Inferior parietal cortex (tissue), 1 donor: ENCODE results near the gene LBHD1.
"Not testable (repeated sequence)": the region's sequence is repeated elsewhere in the genome, so short reads cannot be mapped to it uniquely, and the experiment has no call there.

Source experiments
- DNase-seq: peaks from one replicate; pipeline ENCODE4 v3.0.0-alpha.2; 2016; ENCODE audit errors: extremely low spot score

Gene LBHD1

GRCh38 chr11:62693624-62694023 lies 21.6 kb upstream of the LBHD1 start:
- DNase-seq = not testable (repeated sequence)

DNA sequence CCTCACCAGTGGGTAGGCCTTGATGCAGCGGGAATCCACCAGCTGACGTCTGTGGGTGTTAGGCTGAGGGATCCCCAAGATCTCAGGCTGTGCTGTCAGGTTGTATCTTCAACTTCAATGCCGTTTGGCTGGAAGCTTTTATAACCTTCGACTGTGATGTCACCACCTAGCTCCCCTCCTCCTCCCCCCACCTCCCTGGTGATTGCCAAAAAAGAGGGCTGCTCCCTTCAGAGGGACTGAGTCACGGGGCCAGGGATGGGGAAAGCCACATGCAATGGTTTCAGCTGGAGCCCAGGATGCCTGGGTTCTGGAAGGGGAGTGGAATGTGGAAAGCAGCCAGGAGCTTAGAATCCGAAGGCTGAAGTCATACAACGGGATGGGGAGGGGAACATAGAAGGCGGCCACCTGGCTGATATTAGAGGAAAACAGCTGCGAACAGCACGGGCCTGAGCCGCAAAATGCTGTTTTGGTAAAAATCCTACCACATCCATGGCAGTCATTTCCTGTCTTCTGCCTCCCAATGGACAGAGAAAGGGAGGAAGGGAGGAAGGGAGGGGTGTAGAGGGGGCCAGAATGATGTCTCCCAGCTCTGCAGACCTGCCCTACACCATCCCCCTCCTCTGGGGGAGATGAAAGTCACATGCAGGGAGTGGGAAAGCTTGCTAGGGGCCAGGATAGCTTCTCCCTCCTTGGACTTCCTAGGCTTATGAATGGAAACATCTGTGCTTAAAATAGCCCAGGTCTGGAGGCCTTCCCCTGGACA lies 17.5 kb upstream of the LBHD1 start, which contains the start of gene LRRN4CL:
Gene LRRN4CL, minus strand, starts transcription at position 110 of the 763 bp plus-strand sequence. CDS start 1,022 bp downstream, outside the sequence.
- no peak for DNase-seq

- no peak for DNase-seq
These were observed 16.4 kb upstream of the LBHD1 start for GRCh38 chr11:62688491-62688890.

GRCh38 chr11:62687508-62688396 lies 15.7 kb upstream of the LBHD1 start:
- no peak for DNase-seq

DNA sequence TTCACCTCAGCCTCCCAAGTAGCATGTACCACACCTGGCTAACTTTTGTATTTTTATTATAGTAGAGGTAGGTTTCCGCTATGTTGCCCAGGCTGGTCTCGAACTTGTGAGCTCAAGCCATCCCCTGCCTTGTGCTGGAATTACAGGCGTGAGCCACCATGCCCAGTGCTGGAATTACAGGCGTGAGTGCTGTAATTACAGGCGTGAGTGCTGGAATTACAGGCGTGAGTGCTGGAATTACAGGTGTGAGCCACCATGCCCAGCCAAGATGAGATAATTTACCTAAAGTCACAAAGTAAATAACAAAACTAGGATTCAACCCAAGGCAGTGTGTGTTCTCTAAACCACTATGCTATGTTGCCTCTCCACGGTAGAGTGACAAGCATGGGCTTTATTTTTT lies 10.5 kb upstream of the LBHD1 start:
- DNase-seq = no peak

GRCh38 chr11:62680825-62681240 lies 8.8 kb upstream of the LBHD1 start:
- DNase-seq = no peak

DNA sequence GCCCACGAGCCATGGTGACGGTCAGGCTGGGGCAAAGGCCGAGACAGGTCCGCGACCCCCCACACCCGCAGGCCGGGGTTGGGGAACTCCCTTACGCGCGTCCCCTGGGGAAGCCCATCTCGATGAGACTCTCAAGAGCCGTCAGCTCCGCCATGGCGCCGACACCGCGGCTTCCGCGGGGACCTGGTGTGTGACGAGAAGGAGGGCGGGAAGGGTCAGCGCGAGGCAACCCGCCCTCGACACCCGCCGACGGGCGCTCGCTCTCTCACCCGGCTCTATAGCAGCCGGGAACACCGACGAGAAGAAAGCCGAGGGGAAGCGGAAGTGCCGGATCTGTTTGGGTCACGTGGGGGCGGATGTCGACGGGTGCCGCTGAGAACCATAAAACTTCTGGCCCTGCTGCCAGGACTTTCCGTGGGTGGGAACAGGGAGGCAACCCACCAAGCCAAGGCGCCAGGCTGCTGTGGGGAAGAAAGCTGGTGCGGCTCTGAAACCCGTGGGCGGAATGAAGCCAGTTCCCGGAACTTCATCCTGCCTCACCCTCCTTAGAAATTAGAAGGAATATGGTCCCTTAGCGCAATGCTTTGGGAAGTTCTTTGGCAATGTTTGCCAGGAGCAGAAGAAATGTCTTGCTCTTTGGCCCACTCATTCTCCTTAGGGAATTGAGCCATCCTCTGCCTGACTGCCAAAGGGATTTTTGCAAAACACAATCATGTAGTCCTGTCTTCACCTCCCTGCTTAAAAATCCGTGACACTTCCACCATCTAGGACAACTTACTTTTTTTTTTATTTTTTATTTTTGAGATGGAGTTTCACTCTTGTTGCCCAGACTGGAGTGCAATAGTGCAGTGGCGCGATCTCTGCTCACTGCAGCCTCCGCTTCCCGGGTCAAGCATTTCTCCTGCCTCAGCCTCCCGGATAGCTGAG lies 7.0 kb upstream of the LBHD1 start, which contains the start of gene UBXN1:
Gene UBXN1, minus strand, starts transcription at position 304 of the 927 bp plus-strand sequence. Its CDS starts 150 bp downstream, at position 154.
- DNase-seq = peak; percentile 90

GRCh38 chr11:62678433-62678769 lies 6.3 kb upstream of the LBHD1 start:
- no peak for DNase-seq

DNA sequence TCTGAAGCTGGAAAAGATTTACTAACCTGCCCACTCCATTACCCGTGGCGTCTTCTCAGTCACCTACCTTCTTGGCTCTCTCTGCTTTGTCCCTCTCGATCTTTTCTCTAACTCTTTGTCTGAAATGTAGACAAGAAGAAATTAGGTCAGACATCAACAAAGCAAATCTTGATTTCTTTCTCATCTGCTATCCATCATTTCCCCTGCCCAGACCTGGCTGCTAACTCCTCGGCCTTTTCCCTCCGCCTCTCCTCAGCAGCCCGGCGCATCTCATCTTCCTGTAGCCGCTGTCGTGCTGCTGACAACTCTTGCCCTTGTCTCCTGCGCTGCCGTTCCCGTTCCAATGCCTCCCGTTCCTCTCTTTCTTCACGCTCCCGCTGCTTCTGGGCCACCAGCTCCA lies 5.6 kb upstream of the LBHD1 start:
- no peak for DNase-seq

DNA sequence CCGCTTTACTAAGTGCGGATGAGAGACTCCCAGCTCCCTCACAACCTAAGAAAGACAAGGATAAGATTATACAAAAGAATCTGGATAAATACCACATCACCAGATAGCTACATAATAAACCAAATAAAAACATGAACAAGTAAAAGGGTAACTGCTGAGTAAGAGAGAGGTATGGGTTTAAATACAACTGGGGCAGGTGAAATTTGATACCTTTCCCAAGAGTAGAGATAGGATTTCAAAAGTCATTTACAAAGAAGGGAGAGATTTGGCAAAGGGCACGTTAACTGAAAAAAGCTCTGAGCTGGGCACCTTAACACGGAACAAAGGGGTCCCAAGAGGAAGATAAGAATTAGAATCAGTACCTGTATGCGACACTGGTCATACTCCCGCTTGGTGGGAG lies 5.1 kb upstream of the LBHD1 start:
- DNase-seq = no peak

- DNase-seq = no peak
These were observed 4.6 kb upstream of the LBHD1 start for GRCh38 chr11:62676698-62677097.

DNA sequence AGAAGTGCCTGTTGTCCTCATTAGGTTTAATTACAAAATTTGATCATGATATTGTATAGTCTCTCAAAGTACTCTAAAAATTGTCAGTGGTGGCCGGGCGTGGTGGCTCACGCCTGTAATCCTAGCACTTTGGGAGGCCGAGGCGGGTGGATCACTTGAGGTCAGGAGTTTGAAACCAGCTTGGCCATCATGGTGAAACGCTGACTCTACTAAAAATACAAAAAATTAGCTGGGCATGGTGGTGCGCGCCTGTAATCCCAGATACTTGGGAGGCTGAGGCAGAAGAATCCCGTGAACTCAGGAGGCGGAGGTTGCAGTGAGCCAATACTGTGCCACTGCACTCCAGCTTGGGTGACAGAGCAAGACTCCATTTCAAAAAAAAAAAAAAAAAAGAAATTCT lies 3.3 kb upstream of the LBHD1 start:
- not testable (repeated sequence) for DNase-seq

- no peak for DNase-seq
These were observed 1.1 kb upstream of the LBHD1 start for GRCh38 chr11:62673196-62673525.

DNA sequence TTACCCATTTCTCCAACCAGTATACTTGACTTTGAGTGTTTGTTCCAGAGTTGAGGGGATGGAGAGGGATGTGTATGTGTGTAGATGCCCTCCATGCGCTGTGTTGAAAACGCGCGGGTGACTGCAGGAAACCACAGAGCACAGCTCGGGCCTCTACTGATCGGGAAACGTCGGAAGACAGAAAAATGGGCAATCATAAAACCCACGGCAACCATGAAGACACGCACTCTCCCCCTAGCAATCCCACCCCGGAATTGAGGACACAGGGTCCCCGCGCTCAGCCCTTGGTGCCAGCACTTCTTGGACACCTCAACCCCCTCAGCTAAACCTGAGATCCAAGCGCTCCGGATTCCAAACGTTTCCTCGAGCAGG lies 845 bp downstream of the LBHD1 start:
- DNase-seq = no peak

DNA sequence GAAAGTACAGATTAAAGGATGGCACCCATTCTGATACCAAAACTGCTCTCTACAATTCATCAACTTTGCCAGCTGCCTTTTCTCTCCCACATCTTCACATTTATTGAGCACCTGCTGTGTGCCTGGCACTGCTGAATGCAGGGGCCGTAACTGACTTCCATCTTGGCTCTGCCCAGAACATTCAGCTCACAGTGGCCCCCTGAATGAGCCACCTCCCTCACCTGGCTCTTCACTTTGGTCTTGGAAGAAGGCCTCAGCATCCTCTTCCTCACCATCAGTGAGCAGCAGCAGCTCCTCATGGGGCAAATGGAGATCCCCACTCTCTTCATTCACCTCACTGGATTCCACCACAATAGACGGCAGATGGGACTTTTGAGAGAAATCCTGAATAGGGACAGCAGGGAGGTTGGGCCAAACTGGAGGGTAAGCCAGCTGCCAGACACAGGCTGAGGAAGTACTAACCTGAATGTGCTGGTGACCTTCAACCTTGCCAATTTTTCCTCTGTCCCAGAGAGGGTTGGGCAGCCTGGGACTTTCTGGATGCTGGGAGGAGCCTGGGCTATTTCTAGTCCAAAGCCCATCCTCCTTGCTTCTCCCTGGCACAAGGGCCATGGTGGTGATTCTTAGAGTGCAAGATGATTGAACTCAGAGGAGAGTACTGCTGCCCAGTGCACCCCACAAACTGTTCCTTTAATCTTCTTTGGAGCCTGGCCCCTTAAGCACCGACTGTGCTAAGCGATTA lies 2.5 kb downstream of the LBHD1 start:
- DNase-seq = no peak

DNA sequence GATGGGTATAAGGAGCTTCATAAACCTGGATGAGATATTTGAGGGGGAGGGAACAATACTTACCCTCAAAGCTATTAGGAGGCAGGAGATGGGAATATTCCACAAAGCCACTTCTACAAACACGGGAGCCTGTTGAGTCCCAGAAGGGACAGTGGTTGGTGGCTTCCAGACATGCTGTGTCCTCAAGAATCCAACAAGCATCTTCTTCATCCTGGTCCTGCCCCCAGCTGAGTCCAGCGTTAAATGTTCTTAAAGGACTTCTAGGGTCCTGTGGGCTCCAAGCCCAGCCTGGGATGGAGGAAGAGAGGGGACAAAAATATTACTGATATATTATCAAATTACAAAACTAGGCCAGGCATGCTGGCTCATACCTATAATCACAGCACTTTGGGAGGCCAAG lies 4.6 kb downstream of the LBHD1 start:
- no peak for DNase-seq

- no peak for DNase-seq
These were observed 5.7 kb downstream of the LBHD1 start for GRCh38 chr11:62666259-62666926.

GRCh38 chr11:62665599-62666258 lies 6.3 kb downstream of the LBHD1 start:
- no peak for DNase-seq

- DNase-seq = peak; percentile 97
These were observed 6.9 kb downstream of the LBHD1 start, which contains the start of the genes C11orf98 and CSKMT for GRCh38 chr11:62665075-62665598. Gene C11orf98 (minus strand): TSS chr11:62665210. CDS start chr11:62665169, 41 bp downstream. Gene CSKMT (plus strand): TSS chr11:62665312. CDS start chr11:62665880, 568 bp downstream.
